ENCODE data around the gene TUBG2. TPM values are rescaled to one million over a fixed set of nuclear protein-coding genes. Genes with fewer than 3 reads are reported as not detected.

Gene TUBG2
- polyA plus RNA-seq, 1 donor: 37.2 TPM

DNA sequence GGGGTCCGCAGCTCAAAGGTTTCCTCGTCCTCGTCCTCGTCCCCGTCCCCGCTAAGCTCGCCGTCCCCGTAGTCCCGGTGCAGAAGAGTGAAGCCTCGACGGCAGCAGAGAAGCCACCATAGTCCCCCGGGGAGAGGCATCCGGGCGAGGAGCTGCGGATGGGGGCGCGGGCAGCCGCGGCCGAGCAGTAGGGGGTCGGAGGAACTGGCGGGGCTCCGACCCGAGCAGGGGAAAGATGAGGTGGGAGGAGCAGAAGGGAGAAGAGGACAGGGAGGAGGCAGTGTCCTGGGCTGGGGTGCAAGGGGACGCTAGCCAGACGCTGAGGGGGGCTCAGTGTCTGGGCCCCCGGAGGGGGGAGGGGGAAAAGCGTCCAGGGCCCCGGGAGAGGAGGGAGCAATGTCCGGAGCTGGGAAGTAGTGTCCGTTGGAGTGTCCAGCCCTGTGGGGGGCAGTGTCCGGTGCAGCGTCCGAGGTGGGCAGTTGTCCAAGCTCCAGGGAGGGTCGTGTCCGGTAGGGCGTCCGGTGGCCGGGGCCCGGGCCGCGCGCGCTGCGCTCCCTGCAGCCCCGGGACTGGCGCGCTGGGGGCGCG, 17.4 kb downstream of the TUBG2 start, which contains the start of gene PLEKHH3:
TSS of gene PLEKHH3 (minus strand) at position 571 of the 588 bp plus-strand sequence. CDS start at position 140, 431 bp downstream.
- DNase-seq: no peak

DNA sequence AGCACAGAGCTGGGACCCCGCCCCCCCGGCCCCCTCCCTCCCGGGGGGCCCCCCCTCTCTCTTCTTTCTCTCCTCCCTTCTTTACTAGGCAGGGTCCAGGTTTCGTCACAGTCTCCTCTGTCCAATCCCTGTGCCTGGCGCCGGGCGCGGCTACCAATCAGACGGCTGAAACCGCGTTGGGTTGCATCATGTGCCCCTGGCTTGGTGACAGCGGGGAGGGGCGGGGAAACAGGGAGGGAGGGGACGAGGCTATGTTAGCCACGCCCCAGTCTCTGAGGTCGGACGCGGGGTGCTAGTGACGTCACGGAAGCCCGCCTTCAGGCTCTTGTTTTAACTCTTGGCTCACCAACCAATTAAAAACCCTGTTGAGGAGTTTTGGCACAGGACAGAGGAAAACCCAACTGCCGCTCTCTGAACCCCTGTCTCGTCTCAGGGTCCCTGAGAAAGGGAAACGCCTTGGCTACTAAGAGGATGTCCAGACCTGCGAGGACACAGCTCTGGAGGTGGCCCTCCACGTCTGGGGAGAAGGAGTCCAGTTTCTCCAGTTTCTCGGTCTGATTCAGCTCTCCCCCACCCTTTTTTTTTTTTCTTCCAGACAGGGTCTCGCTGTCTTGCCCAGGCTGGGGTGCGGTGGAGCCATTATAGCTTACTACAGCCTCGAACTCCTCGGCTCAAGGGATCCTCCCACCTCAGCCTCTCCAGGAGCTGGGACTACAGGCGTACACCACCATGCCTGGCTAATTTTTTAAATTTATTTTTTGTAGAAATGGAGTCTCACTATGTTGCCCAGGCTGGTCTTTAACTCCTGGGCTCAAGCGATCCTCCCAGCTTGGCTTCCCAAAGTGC, 18.2 kb downstream of the TUBG2 start:
- peak; percentile 99 for DNase-seq

DNA sequence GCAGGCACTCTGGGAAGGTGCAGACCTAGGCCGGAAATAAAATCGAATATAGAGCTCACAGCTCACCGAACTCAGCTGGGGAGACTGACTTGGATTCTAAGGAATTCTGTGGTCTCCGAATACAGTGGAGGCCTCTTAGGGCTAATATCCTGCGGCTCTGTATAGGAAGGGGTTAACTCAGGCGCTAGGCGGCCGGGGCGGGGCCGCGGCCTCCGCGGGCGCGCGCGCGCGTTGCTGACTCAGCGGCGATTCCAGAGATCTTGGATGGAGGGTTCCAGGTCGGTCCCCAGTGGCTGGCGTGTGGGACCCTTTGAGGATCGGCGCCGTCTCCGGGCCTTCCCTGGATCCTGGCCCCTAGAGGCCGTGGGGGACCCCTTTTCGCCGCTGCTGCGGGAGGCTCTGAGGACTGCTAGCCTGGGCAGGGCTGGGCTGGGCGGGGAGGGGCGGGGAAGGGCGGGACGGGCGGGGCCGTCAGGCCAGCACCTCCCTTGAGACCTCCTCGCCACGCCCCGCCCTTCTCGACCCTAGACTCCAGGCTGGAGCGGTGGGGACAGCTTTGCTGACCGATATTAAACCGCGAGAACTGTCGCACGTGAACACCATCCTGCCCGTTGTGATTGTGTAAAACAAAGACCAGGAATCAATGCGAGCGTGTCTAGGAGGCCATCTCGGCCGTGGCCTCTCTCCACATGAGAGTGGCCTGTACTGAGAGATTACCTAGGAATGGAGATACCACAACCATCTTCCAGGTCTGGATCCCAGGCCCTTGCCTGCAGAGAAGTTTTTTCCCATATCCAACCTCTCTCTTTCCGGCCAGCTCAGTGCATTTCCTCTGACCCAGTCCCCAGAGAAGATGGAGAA, 19.1 kb downstream of the TUBG2 start:
- peak; percentile 86 for DNase-seq

DNA sequence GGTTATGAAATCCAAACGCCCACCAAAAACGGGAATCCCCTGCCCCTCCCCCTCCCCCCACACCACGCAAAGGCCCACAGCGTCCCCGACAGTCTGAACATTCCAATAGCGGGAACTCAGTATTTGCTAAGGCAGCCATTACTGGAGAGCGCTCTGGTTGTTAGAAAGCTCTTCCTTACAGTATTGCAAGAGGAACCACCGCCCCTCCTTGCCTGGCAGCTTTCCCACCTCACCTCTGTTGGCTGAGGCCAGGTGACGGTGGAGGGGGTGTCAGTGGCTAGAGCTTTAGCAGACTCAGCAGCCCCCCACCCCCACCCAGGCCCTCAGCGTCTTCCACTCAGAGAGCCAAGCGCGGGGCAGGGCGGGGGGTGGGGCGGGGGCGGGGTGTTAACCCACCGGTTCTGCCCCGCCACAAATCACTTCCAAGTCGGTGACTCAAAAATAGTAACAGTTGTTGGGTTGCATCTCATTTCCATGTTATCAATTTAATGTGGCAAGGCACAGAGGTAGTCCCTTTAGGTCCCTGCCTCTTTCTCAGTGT, 19.9 kb downstream of the TUBG2 start:
- DNase-seq: no peak

DNA sequence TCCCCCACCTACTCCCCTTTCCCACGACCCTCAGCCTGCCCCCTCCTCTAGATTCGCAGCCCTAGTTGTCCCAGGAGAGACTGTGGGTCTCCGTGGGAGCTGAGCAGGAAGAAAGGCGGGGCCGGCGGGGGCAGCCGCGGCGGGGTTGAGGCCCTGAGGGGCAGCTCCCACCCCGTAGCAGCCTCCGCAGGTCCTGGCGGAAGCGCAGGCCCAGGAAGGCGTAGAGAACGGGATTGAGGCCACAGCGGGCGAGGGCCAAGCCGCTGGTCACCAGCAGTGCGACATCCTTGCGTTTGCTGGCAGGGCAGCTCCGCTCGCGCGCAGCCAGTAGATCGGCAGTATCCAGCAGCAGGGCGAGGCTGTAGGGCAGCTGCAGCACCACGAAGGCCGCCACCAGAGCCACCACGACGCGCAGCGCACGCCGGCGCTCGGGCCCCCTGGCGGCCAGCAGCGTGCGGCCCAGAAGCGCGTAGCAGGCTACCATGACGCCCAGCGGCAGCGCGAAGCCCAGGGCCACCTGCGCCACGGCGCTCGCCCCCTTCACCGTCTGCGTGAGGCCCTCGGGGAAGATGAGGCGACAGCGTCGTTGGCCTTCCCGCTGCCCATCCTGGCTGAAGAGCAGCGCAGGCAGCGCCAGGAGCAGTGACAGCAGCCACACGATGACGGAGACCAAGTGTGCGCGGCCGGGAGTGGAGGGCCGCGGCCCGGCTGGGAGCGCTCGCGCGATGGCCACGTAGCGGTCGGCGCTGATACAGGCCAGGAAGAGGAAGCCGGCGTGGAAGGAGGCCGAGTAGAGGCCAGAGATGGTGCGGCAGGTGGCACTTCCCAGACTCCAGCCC, 20.6 kb downstream of the TUBG2 start:
- DNase-seq: no peak

DNA sequence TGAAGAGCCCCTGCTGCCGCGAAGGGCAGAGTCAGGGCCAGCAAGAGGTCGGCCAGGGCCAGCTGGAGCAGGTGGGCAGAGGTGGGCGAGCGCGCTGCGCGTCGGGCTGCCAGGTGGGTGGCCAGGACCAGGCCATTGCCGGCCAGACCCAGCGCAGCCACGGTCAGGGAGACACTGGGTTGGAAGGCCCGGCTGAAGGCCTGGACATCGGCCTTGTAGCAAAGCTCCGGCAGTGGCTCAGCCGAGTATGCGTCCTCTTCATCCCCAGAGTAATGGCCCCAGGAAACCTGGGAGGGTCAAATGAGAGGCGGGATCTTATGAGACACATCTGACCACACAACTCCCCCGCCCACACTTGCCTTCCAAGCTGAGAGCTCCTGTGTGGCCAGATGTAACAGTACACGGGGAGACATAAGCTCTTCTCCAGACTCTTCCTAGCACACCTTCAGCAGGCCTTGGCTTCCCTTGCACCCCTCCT, 21.3 kb downstream of the TUBG2 start:
- no peak for DNase-seq

DNA sequence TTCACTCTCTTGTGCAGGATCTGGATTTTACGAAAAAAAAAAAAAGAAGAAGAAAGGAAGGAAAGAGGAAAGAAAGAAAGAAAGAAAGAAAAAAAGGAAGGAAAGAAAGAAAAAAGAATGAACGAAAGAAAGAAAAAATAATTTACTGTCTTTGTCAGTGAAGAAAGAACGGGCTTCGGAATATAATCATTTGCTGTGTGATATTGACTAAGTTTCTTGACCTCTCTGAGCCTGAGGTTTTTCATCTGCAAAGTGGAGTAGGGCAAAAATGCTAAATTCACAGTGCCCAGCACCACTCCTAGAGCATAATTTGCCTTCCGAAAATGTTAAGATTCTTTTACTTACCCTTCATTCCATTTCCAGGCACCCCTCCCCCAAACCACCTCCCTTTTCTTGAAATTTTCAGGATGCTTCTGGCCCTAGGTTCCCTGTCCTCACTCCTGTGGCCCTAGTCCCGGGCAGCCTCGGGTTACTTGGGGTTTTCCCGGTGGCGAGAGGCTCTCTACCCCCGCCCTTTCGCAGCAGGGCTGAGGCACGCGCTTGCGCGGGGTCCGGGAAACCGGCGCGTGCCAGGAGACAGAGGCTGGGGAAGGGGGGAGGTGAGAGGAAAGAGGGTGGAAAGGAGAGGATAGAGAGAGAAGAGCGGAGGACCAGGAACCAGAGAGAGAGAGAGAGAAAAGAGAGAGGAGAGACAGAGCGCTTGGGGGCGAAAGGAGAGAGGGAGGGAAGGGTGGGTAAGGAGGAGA, 23.1 kb downstream of the TUBG2 start, which contains the start of gene CNTNAP1:
TSS of gene CNTNAP1 (plus strand) at position 556 of the 746 bp plus-strand sequence. CDS start 299 bp downstream, outside the sequence.
- DNase-seq: no peak

DNA sequence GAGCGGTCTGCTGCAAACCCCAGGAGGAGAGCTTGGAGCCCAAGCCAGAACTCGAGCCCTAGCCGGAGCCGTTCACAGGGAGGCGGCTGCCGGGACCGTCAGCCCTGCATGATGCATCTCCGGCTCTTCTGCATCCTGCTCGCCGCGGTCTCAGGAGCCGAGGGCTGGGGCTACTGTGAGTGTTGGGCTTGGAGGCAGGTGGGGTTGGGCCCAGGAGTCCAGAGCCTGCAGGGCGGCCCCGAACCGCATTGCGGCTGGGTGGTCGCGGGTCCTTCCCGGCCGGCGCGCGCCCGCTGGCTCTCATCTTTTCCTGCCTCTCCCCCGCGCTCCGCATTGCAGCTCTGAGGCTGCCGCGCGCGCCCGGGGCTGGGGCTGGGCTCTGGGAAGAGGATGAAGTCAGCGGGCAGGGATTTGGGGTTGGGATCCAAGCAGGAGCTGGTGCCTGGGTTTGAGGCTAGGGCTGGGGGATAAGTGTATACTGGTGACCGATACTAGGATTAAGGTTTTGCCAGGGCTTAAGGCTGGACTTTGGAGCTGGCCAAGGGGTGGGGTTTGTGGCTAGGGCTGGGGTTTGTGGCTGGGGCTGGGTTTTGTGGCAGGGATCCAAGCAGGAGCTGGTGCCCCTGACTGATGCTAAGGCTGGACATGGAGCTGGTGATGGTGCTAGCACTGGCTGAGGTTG, 23.8 kb downstream of the TUBG2 start:
- DNase-seq: no peak

DNA sequence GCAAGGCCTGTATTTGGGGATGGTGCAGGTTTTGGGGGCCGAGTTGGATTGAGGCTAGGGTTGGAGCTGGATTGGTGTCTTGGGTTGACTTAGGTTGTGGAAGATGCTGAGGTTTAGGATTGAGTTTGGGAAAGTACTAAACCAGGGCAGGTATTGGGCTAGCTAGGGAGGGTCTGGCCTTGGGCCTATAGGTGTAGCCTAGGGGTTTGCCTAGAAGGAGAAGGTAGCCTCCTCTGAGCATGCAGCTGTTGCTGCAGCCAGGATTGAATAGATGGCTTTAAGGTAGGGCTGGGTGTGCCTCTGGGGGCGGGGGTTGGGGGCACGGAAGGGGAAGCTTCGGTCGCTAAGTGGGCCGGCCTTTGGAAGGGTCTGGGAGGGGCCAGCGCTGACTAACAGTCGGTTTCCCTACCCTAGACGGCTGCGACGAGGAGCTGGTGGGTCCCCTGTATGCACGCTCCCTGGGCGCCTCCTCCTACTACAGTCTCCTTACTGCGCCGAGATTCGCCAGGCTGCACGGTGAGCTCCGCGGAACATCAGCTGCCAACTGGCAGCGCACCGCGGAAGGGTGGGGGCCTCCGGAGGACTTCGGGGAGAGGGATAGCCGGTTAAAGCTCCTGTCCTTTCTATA, 24.4 kb downstream of the TUBG2 start:
- DNase-seq: no peak

DNA sequence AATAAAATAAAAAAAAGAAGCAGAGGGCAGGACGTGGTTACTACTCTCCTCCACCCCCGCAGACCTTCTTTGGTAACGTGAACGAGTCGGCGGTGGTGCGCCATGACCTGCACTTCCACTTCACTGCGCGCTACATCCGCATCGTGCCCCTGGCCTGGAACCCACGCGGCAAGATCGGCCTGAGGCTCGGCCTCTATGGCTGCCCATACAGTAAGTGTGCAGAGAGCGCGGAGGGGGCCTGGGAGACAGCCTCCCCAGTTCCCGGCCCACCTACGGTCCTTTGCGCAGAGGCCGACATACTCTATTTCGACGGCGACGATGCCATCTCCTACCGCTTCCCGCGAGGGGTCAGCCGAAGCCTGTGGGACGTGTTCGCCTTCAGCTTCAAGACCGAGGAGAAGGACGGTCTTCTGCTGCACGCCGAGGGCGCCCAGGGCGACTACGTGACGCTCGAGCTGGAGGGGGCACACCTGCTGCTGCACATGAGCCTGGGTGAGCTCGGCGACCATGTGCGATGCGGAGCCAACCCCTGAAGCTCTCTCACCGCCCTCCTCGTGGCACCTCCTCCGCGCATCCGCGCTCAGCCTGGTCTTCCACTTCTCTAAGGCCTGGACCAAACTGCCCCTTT, 26.0 kb downstream of the TUBG2 start:
- no peak for DNase-seq

DNA sequence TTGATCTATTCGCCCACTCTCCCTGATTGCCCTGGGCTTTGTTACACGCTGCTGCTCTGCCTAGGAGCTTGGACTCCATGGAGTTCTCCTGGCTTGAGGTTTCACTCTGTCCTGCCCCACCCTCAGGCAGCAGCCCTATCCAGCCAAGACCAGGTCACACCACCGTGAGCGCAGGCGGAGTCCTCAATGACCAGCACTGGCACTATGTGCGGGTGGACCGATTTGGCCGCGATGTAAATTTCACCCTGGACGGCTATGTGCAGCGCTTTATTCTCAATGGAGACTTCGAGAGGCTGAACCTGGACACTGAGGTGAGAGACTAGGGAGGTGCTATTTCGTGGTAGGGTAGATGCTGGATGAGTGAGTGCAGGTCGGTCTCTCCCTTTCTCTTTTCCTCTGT, 26.7 kb downstream of the TUBG2 start:
- DNase-seq: no peak

DNA sequence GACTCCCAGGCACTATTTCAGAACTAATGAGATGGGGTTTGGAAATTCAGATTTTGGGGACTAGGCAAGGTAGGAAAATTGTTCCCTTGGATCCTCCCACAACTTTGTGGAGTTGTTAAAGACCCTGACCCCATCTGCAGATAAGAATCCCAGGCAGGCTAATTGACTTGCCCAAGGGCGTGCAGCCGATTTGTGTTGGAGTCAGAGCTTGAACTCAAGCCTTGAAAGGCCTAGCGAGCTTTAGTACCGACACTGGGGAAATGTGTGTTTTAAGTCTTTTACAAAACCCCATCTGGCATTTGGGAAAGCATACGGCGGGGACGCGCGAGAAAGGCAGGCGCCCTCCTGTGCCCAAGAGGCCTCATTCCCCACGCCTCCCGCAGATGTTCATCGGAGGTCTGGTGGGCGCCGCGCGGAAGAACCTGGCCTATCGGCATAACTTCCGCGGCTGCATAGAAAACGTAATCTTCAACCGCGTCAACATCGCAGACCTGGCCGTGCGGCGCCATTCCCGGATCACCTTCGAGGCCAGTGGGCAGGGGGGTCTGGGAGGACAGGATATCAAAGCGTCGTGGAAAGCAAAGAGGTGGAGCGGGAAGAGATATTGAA, 27.5 kb downstream of the TUBG2 start:
- DNase-seq: no peak

DNA sequence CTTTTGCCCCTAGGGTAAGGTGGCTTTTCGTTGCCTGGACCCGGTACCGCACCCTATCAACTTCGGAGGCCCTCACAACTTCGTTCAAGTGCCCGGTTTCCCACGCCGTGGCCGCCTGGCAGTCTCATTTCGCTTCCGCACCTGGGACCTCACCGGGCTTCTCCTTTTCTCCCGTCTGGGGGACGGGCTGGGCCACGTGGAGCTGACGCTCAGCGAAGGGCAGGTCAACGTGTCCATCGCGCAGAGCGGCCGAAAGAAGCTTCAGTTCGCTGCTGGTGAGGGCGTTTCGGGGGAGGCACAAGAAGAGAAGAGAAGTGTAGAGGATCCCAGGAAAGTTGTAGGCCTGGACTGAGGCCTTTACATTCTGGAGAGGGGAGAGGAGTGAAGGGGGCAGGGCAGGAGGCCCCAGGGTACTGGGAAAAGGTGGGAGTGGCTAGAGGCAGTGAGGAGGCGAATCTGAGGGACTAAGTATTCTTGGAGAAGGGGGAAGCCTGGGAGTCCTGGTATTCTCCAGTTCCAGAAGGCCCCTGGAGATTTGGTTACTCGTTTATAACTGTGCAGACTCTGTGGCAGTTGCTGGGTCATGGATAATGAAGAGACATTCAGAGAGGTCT, 28.7 kb downstream of the TUBG2 start:
- no peak for DNase-seq

DNA sequence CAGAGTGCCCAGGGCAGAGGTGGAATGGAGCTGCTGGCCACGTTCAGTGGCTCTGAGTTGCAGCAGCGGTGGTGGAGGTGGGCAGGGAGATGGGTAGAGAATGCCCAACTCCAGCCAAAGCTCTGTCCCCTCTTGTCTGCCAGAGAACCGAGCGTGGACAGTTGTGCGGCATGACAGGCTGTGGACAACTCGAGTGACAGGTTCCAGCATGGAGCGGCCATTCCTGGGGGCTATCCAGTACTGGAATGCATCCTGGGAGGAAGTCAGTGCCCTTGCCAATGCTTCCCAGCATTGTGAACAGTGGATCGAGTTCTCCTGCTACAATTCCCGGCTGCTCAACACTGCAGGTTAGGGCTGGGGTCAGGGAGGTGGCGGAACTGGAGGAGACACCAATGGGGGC, 31.5 kb downstream of the TUBG2 start:
- no peak for DNase-seq

DNA sequence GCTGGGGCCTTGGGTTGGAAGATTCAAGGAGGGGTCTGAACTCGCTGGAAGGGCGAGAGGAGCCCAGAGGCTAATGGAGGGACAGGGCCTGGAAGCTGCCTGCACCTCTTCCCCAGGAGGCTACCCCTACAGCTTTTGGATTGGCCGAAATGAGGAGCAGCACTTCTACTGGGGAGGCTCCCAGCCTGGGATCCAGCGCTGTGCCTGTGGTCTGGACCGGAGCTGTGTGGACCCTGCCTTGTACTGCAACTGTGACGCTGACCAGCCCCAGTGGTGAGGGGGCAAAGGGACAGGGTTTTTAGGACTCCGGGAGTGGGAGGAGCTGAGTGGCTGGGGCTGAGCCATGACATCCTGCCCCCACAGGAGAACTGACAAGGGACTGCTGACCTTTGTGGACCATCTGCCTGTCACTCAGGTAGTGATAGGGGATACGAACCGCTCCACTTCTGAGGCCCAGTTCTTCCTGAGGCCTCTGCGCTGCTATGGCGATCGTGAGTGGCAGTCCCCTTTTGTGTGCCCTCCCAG, 32.0 kb downstream of the TUBG2 start:
- no peak for DNase-seq

DNA sequence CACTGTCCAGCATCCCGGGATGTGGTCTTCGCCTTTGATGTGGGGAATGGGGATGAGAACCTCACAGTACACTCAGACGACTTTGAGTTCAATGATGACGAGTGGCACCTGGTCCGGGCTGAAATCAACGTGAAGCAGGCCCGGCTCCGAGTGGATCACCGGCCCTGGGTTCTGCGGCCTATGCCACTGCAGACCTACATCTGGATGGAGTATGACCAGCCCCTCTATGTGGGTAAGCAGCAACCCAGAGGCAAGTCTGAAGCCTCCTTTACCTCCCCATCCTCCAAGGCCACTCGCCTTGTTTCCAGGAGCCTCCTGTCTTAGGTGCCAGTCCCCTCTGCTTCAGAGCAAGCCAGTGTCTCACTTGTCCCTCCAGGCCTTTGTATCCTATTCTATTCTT, 33.4 kb downstream of the TUBG2 start:
- no peak for DNase-seq

DNA sequence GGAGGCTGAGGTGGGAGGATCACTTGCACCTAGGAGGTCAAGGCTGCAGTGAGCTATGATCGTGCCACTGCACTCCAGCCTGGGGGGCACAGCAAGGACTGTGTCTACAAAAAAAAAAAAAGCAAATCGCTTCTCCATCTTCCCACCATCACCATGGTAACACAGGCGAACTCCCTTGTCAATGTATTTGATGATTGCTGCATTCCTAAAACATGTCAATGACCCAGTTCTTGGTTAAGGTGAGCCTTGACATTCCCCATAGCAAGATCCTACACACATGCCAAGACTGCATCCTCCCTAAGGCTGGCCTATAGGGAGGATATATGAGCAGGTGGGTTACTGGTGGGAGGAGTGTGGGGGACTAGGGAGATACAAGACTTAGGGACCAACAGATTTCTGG, 35.4 kb downstream of the TUBG2 start:
- DNase-seq: no peak

DNA sequence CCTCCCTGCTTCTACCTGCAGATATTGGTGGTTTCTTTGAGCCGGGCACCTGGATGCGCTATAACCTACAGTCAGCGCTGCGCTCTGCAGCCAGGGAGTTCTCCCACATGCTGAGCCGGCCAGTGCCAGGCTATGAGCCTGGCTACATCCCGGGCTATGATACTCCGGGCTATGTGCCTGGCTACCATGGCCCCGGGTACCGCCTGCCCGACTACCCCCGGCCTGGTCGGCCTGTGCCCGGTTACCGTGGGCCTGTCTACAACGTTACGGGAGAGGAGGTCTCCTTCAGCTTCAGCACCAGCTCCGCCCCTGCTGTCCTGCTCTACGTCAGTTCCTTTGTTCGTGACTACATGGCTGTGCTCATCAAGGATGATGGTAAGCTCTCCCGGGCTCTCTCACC, 36.4 kb downstream of the TUBG2 start:
- DNase-seq: no peak
